ENCODE results near the gene ZBTB49.
"Not testable (repeated sequence)": the region's sequence is repeated elsewhere in the genome, so short reads cannot be mapped to it uniquely, and the experiment has no call there.

Gene ZBTB49

GRCh38 chr4:4326166-4326565 lies 36.1 kb downstream of the ZBTB49 start:
- DNase-seq: no peak

- no peak for DNase-seq
Observed at GRCh38 chr4:4327652-4328121, 37.6 kb downstream of the ZBTB49 start.

GRCh38 chr4:4328206-4328605 lies 38.2 kb downstream of the ZBTB49 start:
- DNase-seq: no peak

- DNase-seq: no peak
Observed at GRCh38 chr4:4328840-4329239, 38.8 kb downstream of the ZBTB49 start.

GRCh38 chr4:4329496-4329895 lies 39.4 kb downstream of the ZBTB49 start:
- DNase-seq: no peak

- DNase-seq: no peak
Observed at GRCh38 chr4:4330794-4331193, 40.7 kb downstream of the ZBTB49 start.

GRCh38 chr4:4332529-4332928 lies 42.5 kb downstream of the ZBTB49 start:
- no peak for DNase-seq

GRCh38 chr4:4333265-4333706 lies 43.2 kb downstream of the ZBTB49 start:
- DNase-seq: peak; percentile 60

- peak; percentile 76 for DNase-seq
Observed at GRCh38 chr4:4334798-4335520, 44.9 kb downstream of the ZBTB49 start.

- no peak for DNase-seq
Observed at GRCh38 chr4:4338210-4339001, 48.4 kb downstream of the ZBTB49 start.

- no peak for DNase-seq
Observed at GRCh38 chr4:4339504-4340085, 49.5 kb downstream of the ZBTB49 start.

GRCh38 chr4:4341861-4342650 lies 52.0 kb downstream of the ZBTB49 start:
- no peak for DNase-seq

GRCh38 chr4:4343038-4343437 lies 53.0 kb downstream of the ZBTB49 start:
- DNase-seq: no peak

GRCh38 chr4:4344915-4345527 lies 55.0 kb downstream of the ZBTB49 start:
- peak; percentile 65 for DNase-seq

- DNase-seq: no peak
Observed at GRCh38 chr4:4347585-4347984, 57.5 kb downstream of the ZBTB49 start.

GRCh38 chr4:4348585-4348984 lies 58.5 kb downstream of the ZBTB49 start:
- DNase-seq: not testable (repeated sequence)

GRCh38 chr4:4349867-4350266 lies 59.8 kb downstream of the ZBTB49 start:
- DNase-seq: no peak

- DNase-seq: no peak
Observed at GRCh38 chr4:4350909-4351308, 60.9 kb downstream of the ZBTB49 start.

- no peak for DNase-seq
Observed at GRCh38 chr4:4355302-4355701, 65.3 kb downstream of the ZBTB49 start.

GRCh38 chr4:4356106-4357041 lies 66.3 kb downstream of the ZBTB49 start:
- DNase-seq: no peak

All from RPMI8226 (cell line).